Activated T-helper 2 cell treated with anti-CD3 and anti-CD28 coated beads, Interferon-gamma antibody, Interleukin-2, Interleukin-4, amounts not matched to agents 10 μg/mL and 5 μg/mL and 100 μg/mL, durations not matched to agents 14 hours and 24 hours and 36 hours (primary cell): ENCODE measurements around the gene EFCAB6. TPM values are rescaled to one million over a fixed set of nuclear protein-coding genes. Genes with fewer than 3 reads are reported as not detected.

Experiments
- DNase-seq: peaks from one replicate; pipeline ENCODE4 v3.0.0; 2021; ENCODE audit warnings: low spot score
- H3K27ac Mint-ChIP-seq: one replicate; pipeline ENCODE4 v1.8.0; 2021; ENCODE audit warnings: mixed read lengths
- H3K27me3 Mint-ChIP-seq: one replicate; pipeline ENCODE4 v1.8.0; 2021; ENCODE audit warnings: low read depth, mixed read lengths
- H3K36me3 Mint-ChIP-seq: one replicate; pipeline ENCODE4 v1.8.0; 2021; ENCODE audit warnings: low read depth, mixed read lengths
- H3K4me1 Mint-ChIP-seq: one replicate; pipeline ENCODE4 v1.8.0; 2021; ENCODE audit warnings: low read depth, mixed read lengths
- H3K4me3 Mint-ChIP-seq: one replicate; pipeline ENCODE4 v1.8.0; 2021; ENCODE audit warnings: low read depth, mild to moderate bottlenecking, moderate library complexity, mixed read lengths
- H3K9me3 Mint-ChIP-seq: one replicate; pipeline ENCODE4 v1.8.0; 2021; ENCODE audit warnings: mixed read lengths
- intact Hi-C: fragments of 100-400 bp; cut with micrococcal nuclease; formaldehyde crosslinking; loops from one replicate; pipeline ENCODE4 v1.15.1; 2023
- total RNA-seq: library from RNA; stranded (reverse); gene quantifications from 2 replicates; pipeline ENCODE4 v1.2.3, GENCODE V29; 2022

Gene EFCAB6
- total RNA-seq, 1 donor from 2014 or later, result 0.11 TPM

GRCh38 chr22:43567691-43568324, 244.3 kb downstream of the EFCAB6 start:
- intact Hi-C loops, result no loop called here
- no peak for DNase-seq
- Mint-ChIP-seq H3K27me3 (no peaks in the 10 kb centered on the region), H3K4me1 (no peaks in the 10 kb centered on the region), H3K36me3 (no peaks in the 10 kb centered on the region), H3K27ac (no peak overlapping the region), H3K4me3 (no peak overlapping the region), H3K9me3 (no peaks in the 10 kb centered on the region)

- intact Hi-C loops, result no loop called here
- no peaks in the 10 kb centered on the region for H3K4me1 Mint-ChIP-seq
- DNase-seq, result no peak
- H3K27me3 Mint-ChIP-seq, result no peaks in the 10 kb centered on the region
- H3K27ac Mint-ChIP-seq, result no peak overlapping the region
- no peaks in the 10 kb centered on the region for H3K36me3 Mint-ChIP-seq
- no peak overlapping the region for H3K4me3 Mint-ChIP-seq
- no peaks in the 10 kb centered on the region for H3K9me3 Mint-ChIP-seq
These were observed 245.4 kb downstream of the EFCAB6 start for GRCh38 chr22:43566561-43567332.

- H3K4me1 Mint-ChIP-seq, result no peaks in the 10 kb centered on the region
- no peaks in the 10 kb centered on the region for H3K27me3 Mint-ChIP-seq
- intact Hi-C loops, result no loop called here
- no peak overlapping the region for H3K27ac Mint-ChIP-seq
- no peaks in the 10 kb centered on the region for H3K9me3 Mint-ChIP-seq
- no peaks in the 10 kb centered on the region for H3K36me3 Mint-ChIP-seq
- no peak for DNase-seq
- no peak overlapping the region for H3K4me3 Mint-ChIP-seq
These were observed 246.1 kb downstream of the EFCAB6 start for GRCh38 chr22:43566021-43566420.

- DNase-seq, result no peak
- Mint-ChIP-seq H3K27me3 (no peaks in the 10 kb centered on the region), H3K4me3 (no peak overlapping the region), H3K4me1 (no peaks in the 10 kb centered on the region), H3K9me3 (no peaks in the 10 kb centered on the region), H3K36me3 (no peaks in the 10 kb centered on the region), H3K27ac (no peak overlapping the region)
- intact Hi-C loops, result no loop called here
These were observed 247.2 kb downstream of the EFCAB6 start for GRCh38 chr22:43564859-43565258.

GRCh38 chr22:43563571-43563970, 248.5 kb downstream of the EFCAB6 start:
- Mint-ChIP-seq H3K27ac (no peak overlapping the region), H3K4me3 (no peak overlapping the region), H3K36me3 (no peaks in the 10 kb centered on the region), H3K27me3 (no peaks in the 10 kb centered on the region), H3K9me3 (no peaks in the 10 kb centered on the region), H3K4me1 (no peaks in the 10 kb centered on the region)
- intact Hi-C loops, result no loop called here
- DNase-seq, result no peak

GRCh38 chr22:43562843-43563242, 249.3 kb downstream of the EFCAB6 start:
- intact Hi-C loops, result no loop called here
- Mint-ChIP-seq H3K27me3 (no peaks in the 10 kb centered on the region), H3K9me3 (no peaks in the 10 kb centered on the region), H3K4me1 (no peaks in the 10 kb centered on the region), H3K27ac (no peak overlapping the region), H3K4me3 (no peak overlapping the region), H3K36me3 (no peaks in the 10 kb centered on the region)
- DNase-seq, result no peak

- Mint-ChIP-seq H3K27ac (no peak overlapping the region), H3K4me1 (no peaks in the 10 kb centered on the region), H3K4me3 (no peak overlapping the region), H3K36me3 (no peaks in the 10 kb centered on the region), H3K27me3 (no peaks in the 10 kb centered on the region), H3K9me3 (no peaks in the 10 kb centered on the region)
- DNase-seq, result no peak
- intact Hi-C loops, result no loop called here
These were observed 250.5 kb downstream of the EFCAB6 start for GRCh38 chr22:43561415-43562178.

GRCh38 chr22:43560651-43561050, 251.5 kb downstream of the EFCAB6 start:
- no peaks in the 10 kb centered on the region for H3K36me3 Mint-ChIP-seq
- no peaks in the 10 kb centered on the region for H3K9me3 Mint-ChIP-seq
- intact Hi-C loops, result no loop called here
- H3K27ac Mint-ChIP-seq, result no peak overlapping the region
- no peak overlapping the region for H3K4me3 Mint-ChIP-seq
- no peaks in the 10 kb centered on the region for H3K27me3 Mint-ChIP-seq
- no peaks in the 10 kb centered on the region for H3K4me1 Mint-ChIP-seq
- no peak for DNase-seq

GRCh38 chr22:43555561-43556515, 256.3 kb downstream of the EFCAB6 start:
- no peak for DNase-seq
- Mint-ChIP-seq H3K9me3 (no peaks in the 10 kb centered on the region), H3K4me1 (no peaks in the 10 kb centered on the region), H3K4me3 (no peak overlapping the region), H3K27me3 (no peaks in the 10 kb centered on the region), H3K27ac (no peak overlapping the region), H3K36me3 (no peaks in the 10 kb centered on the region)
- intact Hi-C loops, result no loop called here

GRCh38 chr22:43554694-43555365, 257.3 kb downstream of the EFCAB6 start:
- H3K4me3 Mint-ChIP-seq, result no peak overlapping the region
- no peaks in the 10 kb centered on the region for H3K4me1 Mint-ChIP-seq
- DNase-seq, result no peak
- H3K9me3 Mint-ChIP-seq, result no peaks in the 10 kb centered on the region
- H3K27ac Mint-ChIP-seq, result no peak overlapping the region
- H3K36me3 Mint-ChIP-seq, result no peaks in the 10 kb centered on the region
- intact Hi-C loops, result no loop called here
- no peaks in the 10 kb centered on the region for H3K27me3 Mint-ChIP-seq

- H3K27ac Mint-ChIP-seq, result no peak overlapping the region
- intact Hi-C loops, result no loop called here
- H3K4me3 Mint-ChIP-seq, result no peak overlapping the region
- H3K9me3 Mint-ChIP-seq, result no peaks in the 10 kb centered on the region
- no peak for DNase-seq
- no peaks in the 10 kb centered on the region for H3K27me3 Mint-ChIP-seq
- H3K4me1 Mint-ChIP-seq, result no peaks in the 10 kb centered on the region
- H3K36me3 Mint-ChIP-seq, result no peaks in the 10 kb centered on the region
These were observed 257.9 kb downstream of the EFCAB6 start for GRCh38 chr22:43554259-43554636.
